T-helper 17 cell (primary cell): Measurements from ENCODE around the gene PROM2. TPM values are rescaled to one million over a fixed set of nuclear protein-coding genes. Genes with fewer than 3 reads are reported as not detected.

Source experiments
- ATAC-seq: fragments of 150-1000 bp; cut with Tn5 transposase; 2 replicates; pipeline ENCODE4 v1.10.0; 2021; ENCODE audit warnings: mild to moderate bottlenecking, moderate library complexity
- DNase-seq, 3 donors: peaks; one replicate each; pipeline versions ENCODE4 v3.0.0 to v3.0.0-alpha.2; 2020 to 2021
- H3K9me3 ChIP-seq: one replicate; pipeline ENCODE4 v1.7.0; 2013; ENCODE audit warnings: low read length, mild to moderate bottlenecking; ENCODE audit not compliant: control insufficient read depth, poor library complexity, severe bottlenecking
- H3K27ac Mint-ChIP-seq: one replicate; pipeline ENCODE4 v1.8.0; 2022; ENCODE audit warnings: mild to moderate bottlenecking, moderate library complexity, mixed read lengths
- H3K27me3 Mint-ChIP-seq: one replicate; pipeline ENCODE4 v1.8.0; 2022; ENCODE audit warnings: mixed read lengths
- H3K36me3 Mint-ChIP-seq: one replicate; pipeline ENCODE4 v1.8.0; 2022; ENCODE audit warnings: low read depth, mixed read lengths
- H3K4me1 Mint-ChIP-seq: one replicate; pipeline ENCODE4 v1.8.0; 2022; ENCODE audit warnings: mild to moderate bottlenecking, mixed read lengths
- H3K4me3 Mint-ChIP-seq: one replicate; pipeline ENCODE4 v1.8.0; 2022; ENCODE audit warnings: mild to moderate bottlenecking, moderate library complexity, mixed read lengths
- total RNA-seq, 4 donors: library from RNA in 2 of 4; stranded (reverse) in 2 of 4; gene quantifications; one replicate each; pipeline ENCODE4 v1.2.3 and lab custom pipeline; 2022 to 2026

The PROM2 gene
- total RNA-seq, 2 donors from 2014 or later, result 0.77 TPM; not detected in 1

DNA sequence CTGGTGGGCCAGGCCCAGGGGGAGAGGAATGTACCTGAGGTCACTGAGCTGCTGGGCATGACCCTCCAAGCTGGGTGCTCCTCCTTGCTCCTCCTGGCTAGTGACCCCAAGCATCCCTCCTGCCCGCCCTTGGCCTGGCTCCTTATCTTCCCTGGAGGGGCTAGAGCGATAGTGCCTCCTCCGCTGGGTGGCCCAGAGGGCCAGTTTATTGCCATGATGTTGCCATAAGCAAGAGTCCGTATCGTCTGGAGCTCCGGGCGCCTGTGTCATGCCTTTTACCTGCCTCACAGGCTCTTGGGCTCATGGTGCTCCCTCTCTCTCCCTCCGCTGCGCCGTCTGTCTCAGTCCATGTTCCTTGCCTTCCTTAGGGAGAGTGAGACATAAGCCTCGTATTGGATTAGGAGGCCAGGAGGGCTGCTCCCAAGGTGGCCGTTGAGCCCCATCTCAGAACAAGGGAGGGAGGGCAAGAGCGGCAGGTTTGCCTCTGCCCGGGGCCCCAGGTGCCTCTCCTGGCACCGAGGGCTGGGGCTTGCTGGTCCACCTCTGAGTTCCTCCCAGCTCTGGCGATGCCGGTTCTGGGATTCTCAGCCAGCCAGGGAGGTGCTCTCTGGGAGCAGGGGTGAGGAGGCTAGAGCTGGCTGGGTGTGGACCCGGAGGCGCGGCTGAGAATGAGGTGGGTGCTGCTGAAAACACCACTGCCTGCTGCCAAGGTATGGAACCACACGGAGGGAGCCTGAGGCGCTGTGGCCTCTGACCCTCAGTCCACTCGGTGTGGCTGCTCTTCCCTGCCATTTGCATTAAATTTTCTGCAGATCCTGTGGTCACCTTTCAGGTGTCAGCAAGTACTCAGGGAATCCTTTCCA lies 45.5 kb downstream of the PROM2 start:
- no peaks in the 10 kb centered on the region for H3K9me3 ChIP-seq
- peaks cover 24% of the 10 kb centered on the region for H3K27me3 Mint-ChIP-seq
- no peaks in the 10 kb centered on the region for H3K4me1 Mint-ChIP-seq
- DNase-seq (no peak), ATAC-seq (no peak)
- no peak overlapping the region for H3K27ac Mint-ChIP-seq
- no peaks in the 10 kb centered on the region for H3K36me3 Mint-ChIP-seq
- H3K4me3 Mint-ChIP-seq, result no peak overlapping the region

DNA sequence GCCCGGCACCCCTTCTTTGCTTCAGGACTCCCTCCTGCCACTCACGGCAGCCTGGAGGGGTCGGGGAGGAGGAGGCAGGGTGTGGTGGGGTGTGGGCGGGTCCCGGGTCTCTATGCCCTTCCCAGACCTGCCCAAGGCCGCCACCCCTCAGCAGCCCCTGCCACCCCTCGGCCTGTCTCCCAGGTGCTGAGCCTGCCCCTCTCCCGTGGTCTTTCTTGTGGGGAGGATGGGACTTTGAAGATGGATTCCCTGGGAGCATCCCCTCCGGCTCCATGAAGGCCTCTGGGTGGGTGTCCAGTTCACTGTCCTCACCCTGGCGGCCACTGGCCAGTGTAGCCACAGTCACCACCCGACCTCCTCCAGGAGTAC lies 46.1 kb downstream of the PROM2 start:
- no peak for ATAC-seq
- Mint-ChIP-seq H3K27ac (no peak overlapping the region), H3K4me3 (no peak overlapping the region), H3K4me1 (no peaks in the 10 kb centered on the region), H3K27me3 (peaks cover 19% of the 10 kb centered on the region), H3K36me3 (no peaks in the 10 kb centered on the region)
- DNase-seq, result no peak
- H3K9me3 ChIP-seq, result no peaks in the 10 kb centered on the region

DNA sequence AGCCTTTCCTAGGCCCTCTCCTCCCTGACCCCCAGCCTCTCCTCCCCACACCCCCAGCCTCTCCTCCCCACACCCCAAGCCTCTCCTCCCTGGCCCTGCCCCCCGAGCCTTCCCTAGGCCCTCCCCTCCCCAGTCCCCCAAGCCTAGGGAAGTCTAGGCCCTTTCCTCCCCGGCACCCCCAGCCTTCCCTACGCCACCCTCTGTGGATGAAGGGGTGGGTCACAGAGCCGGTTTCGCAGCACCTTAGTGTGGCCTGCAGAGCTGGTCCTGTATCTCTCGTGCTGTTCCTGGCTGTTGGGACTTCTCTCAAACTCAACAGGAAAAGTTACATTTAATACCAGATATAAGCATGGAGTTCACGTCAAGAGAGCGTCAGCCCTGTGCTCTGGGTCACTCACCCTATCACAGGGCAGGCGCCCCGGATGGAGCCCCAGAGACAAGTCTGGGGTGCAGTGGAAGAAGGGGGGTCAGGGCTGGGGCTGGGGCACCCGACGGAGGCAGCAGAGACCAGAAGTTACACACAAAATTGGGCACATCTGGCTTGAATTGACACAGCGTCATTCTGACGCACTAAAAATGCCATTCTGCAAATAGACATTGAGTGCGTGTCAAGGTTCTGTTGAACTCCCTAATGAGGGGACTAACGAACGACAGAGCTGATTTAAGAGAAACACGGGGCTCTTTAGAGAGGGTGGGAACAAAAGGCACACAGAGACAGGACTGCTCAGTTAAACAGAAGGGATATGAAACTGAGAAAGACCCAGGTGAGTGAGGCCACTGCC lies 46.9 kb downstream of the PROM2 start:
- no peaks in the 10 kb centered on the region for H3K9me3 ChIP-seq
- Mint-ChIP-seq H3K4me3 (no peak overlapping the region), H3K36me3 (no peaks in the 10 kb centered on the region), H3K4me1 (no peaks in the 10 kb centered on the region), H3K27ac (no peak overlapping the region), H3K27me3 (peaks cover 13% of the 10 kb centered on the region)
- DNase-seq (no peak), ATAC-seq (no peak)

DNA sequence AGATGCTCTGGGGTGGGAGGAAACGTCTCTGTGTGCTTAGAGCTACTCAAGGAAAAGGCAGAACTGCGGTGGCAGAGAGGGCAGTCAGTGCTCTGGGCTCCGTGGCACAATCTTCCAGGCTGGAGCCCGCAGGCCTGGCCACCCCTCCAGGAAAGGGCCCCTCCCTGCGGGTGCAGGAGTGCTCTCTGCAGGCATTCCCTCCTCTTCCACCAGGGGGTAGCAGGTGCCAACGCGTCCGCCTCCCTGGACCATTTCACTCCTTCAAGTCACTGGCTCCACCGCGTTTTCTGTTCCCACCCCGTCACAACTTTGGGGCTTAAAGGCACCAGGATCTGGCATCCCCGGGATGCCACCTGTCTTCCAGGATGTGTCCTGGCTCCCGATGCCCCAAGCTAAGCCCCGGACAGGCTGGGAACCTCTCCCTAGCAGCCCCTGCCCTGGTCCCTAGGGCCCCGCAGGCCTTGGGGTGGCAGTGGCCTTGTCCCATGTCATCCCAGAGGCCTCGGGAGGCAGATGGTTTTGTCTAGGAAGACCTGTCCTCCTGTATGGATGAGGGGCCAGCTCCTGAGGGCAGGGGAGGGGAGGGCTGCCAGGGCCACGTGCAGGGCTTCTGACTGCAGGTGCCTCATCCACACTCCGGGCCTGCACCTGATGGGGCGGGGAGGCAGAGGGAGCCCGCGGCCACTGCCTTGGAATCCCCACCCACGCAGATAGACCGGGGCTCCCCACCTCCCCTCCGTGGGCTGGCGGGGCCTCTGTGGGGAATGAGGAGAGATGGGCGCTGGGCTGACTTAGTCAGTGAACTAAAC lies 49.3 kb downstream of the PROM2 start:
- peaks cover 5% of the 10 kb centered on the region for H3K27me3 Mint-ChIP-seq
- H3K9me3 ChIP-seq, result no peaks in the 10 kb centered on the region
- H3K36me3 Mint-ChIP-seq, result no peaks in the 10 kb centered on the region
- H3K27ac Mint-ChIP-seq, result no peak overlapping the region
- H3K4me1 Mint-ChIP-seq, result no peaks in the 10 kb centered on the region
- DNase-seq (no peak), ATAC-seq (no peak)
- H3K4me3 Mint-ChIP-seq, result no peak overlapping the region

DNA sequence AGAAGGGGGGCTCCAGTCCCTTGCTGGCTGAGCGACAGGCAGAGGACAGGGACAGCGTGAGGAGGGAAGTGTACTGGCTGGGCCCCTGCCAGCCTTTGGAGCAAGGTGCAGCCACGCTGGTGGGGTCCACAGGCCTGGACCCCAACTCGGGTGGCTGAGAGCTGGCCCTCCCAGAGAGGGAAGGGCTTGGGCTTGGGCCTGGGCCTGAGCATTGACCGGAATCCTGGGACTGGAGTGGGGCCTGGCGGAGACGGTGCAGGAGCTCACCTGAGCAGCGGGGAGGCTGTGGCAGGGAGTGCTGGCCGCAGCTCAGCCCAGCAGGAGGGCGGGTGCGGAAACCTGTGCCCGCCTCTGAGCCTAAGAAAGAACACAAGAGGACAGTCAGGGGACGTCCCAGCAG lies 50.8 kb downstream of the PROM2 start:
- H3K4me3 Mint-ChIP-seq, result no peak overlapping the region
- no peaks in the 10 kb centered on the region for H3K27me3 Mint-ChIP-seq
- no peak for DNase-seq
- no peaks in the 10 kb centered on the region for H3K36me3 Mint-ChIP-seq
- no peaks in the 10 kb centered on the region for H3K9me3 ChIP-seq
- ATAC-seq, result no peak
- H3K27ac Mint-ChIP-seq, result no peak overlapping the region
- H3K4me1 Mint-ChIP-seq, result no peaks in the 10 kb centered on the region

DNA sequence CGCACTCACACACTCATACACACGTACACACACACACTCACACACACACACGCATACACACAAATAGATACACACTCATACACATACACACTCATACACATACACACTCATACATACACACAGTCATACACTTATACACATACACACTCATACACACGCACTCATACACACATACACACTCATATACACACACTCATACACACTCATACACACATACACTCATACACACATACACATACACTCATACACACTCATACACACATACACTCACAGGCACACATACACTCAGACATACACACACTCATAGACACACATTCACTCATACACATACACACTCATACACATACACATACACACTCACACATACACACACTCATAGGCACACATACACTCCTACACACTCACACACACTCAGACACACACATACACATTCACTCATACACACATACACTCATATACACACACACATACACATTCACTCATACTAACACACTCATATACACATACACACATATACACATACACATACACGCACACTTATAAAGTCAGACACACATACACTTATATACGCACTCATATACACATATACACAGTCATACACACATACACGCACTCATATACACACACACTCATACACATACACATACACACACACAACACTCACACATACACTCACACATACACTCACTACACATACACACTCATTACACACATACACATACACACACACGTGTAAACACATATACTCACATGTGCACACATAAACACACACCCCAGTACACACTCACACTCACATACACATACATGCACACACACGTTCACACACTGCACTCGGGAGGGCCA lies 51.6 kb downstream of the PROM2 start:
- DNase-seq (no peak), ATAC-seq (no peak)
- H3K27ac Mint-ChIP-seq, result no peak overlapping the region

DNA sequence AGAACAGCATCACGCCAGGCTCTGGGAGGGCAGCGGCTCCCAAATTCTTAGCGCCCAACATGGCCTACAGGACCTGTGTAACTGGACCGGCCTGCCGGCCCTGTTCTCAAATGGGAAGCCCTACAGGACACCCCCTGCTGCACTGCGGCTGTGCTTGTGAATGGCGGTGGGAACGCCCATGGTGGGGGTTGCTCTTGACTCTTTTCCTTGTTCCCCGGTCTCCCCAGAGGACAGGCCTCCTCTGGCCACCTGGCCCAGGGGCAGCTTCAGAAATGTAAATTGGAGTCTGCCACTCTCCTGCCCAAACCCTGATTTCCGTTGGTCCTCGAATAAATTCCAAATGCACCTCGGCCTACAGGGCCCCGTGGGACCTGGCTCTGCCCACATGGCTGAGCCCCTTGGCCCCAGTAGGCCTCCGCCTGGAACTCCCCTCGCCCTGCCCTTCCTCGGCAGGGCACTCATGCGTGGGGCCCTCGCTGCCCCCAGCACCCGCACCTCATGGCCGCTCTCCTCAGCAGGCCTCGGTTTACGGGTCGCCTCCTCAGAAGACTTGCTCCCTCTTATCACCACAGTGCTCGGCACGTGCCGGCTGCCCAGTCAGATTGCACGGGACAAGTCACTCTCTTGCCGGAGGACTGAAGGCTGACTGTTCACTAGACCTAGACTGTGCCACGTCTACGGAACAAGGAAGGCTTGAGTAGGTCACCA lies 52.3 kb downstream of the PROM2 start:
- H3K36me3 Mint-ChIP-seq, result no peaks in the 10 kb centered on the region
- H3K4me3 Mint-ChIP-seq, result no peak overlapping the region
- no peak for ATAC-seq

More for the DNA sequence above, 51.6 kb downstream of the PROM2 start:
- Mint-ChIP-seq H3K27me3 (no peaks in the 10 kb centered on the region), H3K36me3 (no peaks in the 10 kb centered on the region), H3K4me3 (no peak overlapping the region), H3K4me1 (no peaks in the 10 kb centered on the region)
- H3K9me3 ChIP-seq, result no peaks in the 10 kb centered on the region

DNA sequence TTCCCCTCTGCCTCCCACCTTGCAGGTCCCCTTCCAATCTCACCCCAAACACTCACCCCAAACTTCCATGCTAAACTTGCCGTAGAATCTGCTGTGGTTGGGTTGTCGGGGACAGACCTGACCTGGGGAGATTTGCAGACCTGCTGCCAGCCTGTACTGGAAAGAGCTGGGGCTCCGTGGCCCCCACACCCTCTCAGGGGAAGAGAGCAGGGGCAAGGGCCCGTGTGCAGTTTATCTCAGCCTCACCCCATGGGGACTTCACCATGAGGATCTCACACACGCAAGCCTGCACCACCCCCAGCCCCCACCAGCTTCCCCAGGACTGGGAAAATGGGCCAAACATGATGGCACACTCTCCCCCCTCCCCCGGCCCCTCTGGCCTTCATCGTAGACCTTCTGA lies 53.6 kb downstream of the PROM2 start:
- H3K9me3 ChIP-seq, result no peaks in the 10 kb centered on the region
- Mint-ChIP-seq H3K4me3 (no peak overlapping the region), H3K36me3 (no peaks in the 10 kb centered on the region), H3K4me1 (no peaks in the 10 kb centered on the region), H3K27ac (no peak overlapping the region), H3K27me3 (no peaks in the 10 kb centered on the region)
- DNase-seq (no peak), ATAC-seq (no peak)

More for the DNA sequence above, 52.3 kb downstream of the PROM2 start:
- no peaks in the 10 kb centered on the region for H3K9me3 ChIP-seq
- H3K4me1 Mint-ChIP-seq, result no peaks in the 10 kb centered on the region
- no peaks in the 10 kb centered on the region for H3K27me3 Mint-ChIP-seq
- no peak overlapping the region for H3K27ac Mint-ChIP-seq
- DNase-seq, result no peak

DNA sequence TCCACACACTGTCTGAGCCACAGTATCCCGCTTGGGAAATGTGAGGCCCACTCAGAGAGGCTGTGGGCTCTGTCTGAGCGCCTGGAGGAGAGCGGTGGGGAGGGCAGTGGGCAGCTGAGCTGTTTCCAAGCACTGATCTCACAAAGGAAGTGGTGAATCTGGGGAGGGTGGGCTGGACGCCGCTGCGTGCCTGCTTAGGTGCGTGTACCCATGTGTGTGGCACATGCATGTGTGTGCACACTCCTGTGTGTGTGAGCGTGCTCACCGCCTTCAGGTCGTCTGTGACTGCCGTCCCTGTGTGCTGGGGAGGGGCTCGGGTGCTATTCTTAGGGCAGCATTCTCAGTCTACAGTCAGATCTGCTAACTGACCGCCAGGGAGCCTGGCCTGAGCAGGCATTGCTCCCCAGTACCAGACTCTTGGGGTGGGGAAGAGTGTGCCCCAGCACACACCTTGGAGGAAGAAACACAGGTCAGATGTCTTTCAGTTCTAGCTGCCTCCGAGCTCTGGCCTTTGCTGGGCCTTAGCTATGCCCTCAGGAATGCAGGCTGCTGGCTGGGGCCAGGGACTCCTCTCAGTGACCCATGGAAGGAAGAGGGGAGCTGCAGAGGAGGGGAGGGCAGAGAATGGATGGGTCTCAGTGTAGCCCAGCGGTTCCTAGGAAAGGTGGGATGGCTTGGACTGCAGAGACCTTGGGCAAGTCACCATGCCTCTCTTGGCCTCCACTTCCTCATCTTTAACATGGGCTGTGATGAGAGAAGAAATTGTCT lies 54.3 kb downstream of the PROM2 start:
- Mint-ChIP-seq H3K4me3 (no peak overlapping the region), H3K4me1 (no peaks in the 10 kb centered on the region), H3K27me3 (peaks cover 3% of the 10 kb centered on the region), H3K27ac (no peak overlapping the region), H3K36me3 (no peaks in the 10 kb centered on the region)
- H3K9me3 ChIP-seq, result no peaks in the 10 kb centered on the region
- ATAC-seq (no peak), DNase-seq (no peak)

DNA sequence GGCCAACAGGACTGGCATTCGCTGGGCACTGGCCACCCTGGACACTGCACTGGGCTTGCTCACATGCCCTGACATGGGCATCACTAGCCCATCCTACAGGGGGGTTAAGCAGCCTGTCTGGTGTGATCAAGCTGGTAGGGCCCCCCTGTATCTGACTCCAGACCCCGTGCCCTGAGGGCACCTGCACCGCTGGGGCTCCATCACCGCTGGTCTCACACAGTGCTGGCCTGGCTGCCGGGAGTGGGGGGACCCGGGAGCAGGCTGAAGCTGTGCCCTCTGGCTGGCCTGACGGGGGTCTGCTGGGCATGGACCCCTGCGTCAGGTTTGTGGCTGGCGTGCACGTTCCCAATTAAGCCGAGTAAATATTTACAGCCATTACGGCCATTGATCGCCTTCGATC lies 55.2 kb downstream of the PROM2 start:
- Mint-ChIP-seq H3K27ac (no peak overlapping the region), H3K4me1 (no peaks in the 10 kb centered on the region), H3K27me3 (peaks cover 5% of the 10 kb centered on the region), H3K4me3 (no peak overlapping the region), H3K36me3 (no peaks in the 10 kb centered on the region)
- no peak for ATAC-seq
- no peaks in the 10 kb centered on the region for H3K9me3 ChIP-seq
- no peak for DNase-seq

DNA sequence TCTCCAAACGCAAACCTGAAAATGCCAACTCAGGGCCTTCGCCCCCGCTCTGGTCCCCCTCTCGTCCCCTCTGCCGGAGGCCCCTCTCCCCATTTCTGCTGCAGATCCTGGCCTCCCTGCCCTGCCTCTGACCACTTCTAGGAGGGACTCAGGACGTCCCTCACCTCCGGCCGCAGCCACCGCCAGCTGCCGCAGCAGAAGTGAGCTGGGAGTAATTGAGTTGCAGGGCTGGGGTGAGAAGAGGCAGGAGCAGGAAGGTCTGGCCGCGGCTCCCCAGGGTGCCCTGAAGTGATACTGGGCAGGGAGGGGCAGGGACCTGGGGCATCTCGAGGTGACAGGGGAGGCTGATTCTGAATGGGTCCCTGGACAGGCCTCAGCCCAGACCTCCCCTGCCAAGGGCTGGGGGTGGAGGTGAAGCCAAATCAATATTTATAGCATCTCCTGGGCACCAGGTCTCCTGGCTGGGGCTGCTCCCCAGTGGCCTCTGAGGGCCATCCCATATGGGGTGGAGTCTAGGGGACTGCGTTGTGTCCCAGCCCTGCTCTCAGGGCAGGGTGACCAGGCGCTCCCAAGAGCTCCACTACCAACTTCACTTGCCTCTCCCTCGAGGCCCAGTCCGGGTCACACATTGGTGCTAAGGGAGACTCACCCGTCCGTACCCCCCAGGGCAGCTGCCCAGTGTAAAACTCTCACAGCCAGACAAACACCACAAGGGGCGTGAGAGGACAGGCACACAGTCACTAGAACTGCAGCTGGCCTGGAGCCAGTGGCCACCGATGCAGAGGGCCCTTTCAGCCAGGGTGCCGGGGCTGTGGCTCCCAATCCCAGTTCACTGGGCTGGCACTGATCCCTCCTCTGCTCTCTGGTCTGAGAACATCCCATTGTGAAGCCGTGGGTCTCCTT lies 55.9 kb downstream of the PROM2 start:
- H3K27ac Mint-ChIP-seq, result no peak overlapping the region
- ATAC-seq (no peak), DNase-seq (no peak)
- no peaks in the 10 kb centered on the region for H3K36me3 Mint-ChIP-seq
- peaks cover 5% of the 10 kb centered on the region for H3K27me3 Mint-ChIP-seq
- no peaks in the 10 kb centered on the region for H3K9me3 ChIP-seq
- no peaks in the 10 kb centered on the region for H3K4me1 Mint-ChIP-seq
- no peak overlapping the region for H3K4me3 Mint-ChIP-seq
